ENCODE measurements around the gene ERC1. TPM values are rescaled to one million over a fixed set of nuclear protein-coding genes. Genes with fewer than 3 reads are reported as not detected.

ERC1 gene
- total and polyA plus RNA-seq, 2 of the 4 experiments (the other 2 are of a cell fraction), result 11.6 to 25.6 TPM

- DNase-seq (no peak), ATAC-seq (ENCODE audit: low read depth) (no peak)
- Histone ChIP-seq H2AK5ac (ENCODE audit: low read depth, low read length) (no peak overlapping the region), H2BK20ac (ENCODE audit: low read depth, low read length) (no peak overlapping the region), H3K4me1 (ENCODE audit: control insufficient read depth, insufficient read depth, low read length) (peaks cover 4% of the 10 kb centered on the region; the same call in 1 of the 2 replicates), H3K18ac (ENCODE audit: low read depth, low read length) (no peak overlapping the region), H2AFZ (replicated peaks; ENCODE audit: low read length, poor library complexity) (no peak overlapping the region), H3K36me3 (ENCODE audit: control insufficient read depth, insufficient read depth, low read length) (peaks cover 3% of the 10 kb centered on the region; the same call in 1 of the 2 replicates), H3K14ac (replicated peaks; ENCODE audit: low read depth, low read length) (no peak overlapping the region), H3K4ac (ENCODE audit: low read depth, low read length) (no peak overlapping the region), H3K56ac (ENCODE audit: extremely low read depth, insufficient read depth, low read length) (no peak overlapping the region), H2BK5ac (ENCODE audit: low read depth, low read length, poor library complexity, severe bottlenecking) (no peak overlapping the region), H2BK15ac (ENCODE audit: low read depth, low read length) (no peak overlapping the region), H3K79me1 (ENCODE audit: low read depth in 1 of 2, low read length in 2 of 2) (peaks cover 5 to 10% of the 10 kb centered on the region in 2 experiments; a peak in 3 of 4 replicates), H3K4me3 (ENCODE audit: insufficient read depth, low read depth, low read length) (no peak overlapping the region), H3K27me3 (ENCODE audit: control insufficient read depth, insufficient read depth, low read length) (no peaks in the 10 kb centered on the region), H4K20me1 (ENCODE audit: insufficient read depth, low read length) (no peaks in the 10 kb centered on the region), H3K27ac (ENCODE audit: insufficient read depth, low read length) (no peak overlapping the region), H4K91ac (ENCODE audit: insufficient read depth, low read depth, low read length) (no peak overlapping the region), H2BK120ac (ENCODE audit: low read depth, low read length) (no peak overlapping the region), H3K9me3 (ENCODE audit: control insufficient read depth, insufficient read depth, low read length) (peaks cover 2% of the 10 kb centered on the region; the same call in 1 of the 2 replicates), H4K5ac (ENCODE audit: low read depth, low read length) (no peak overlapping the region), H3K9me1 (ENCODE audit: insufficient read depth, low read length) (no peaks in the 10 kb centered on the region), H3K4me2 (ENCODE audit: low read depth, low read length) (no peak overlapping the region), H4K8ac (ENCODE audit: low read depth in 2 of 2, low read length in 2 of 2) (no peak overlapping the region), H3K23ac (ENCODE audit: low read depth, low read length) (no peak overlapping the region), H2AK9ac (replicated peaks; ENCODE audit: low read depth, low read length, poor library complexity) (no peak overlapping the region), H3K9ac (ENCODE audit: low read depth, low read length) (no peak overlapping the region)
- no TSS peak for BruUV-seq (replicated peaks)
- POLR2A ChIA-PET (ENCODE audit: unreplicated experiment), result no interaction called here
- no peak for TF ChIP-seq CTCF (conservative IDR thresholded peaks at IDR 0.05; ENCODE audit: low read depth, low read length)
- TF ChIP-seq CEBPB (IDR thresholded peaks at IDR 0.05; ENCODE audit: low read depth, low read length), result no peak
- TF ChIP-seq RAD21 (IDR thresholded peaks at IDR 0.05; ENCODE audit: low read length), result no peak
- no peak for TF ChIP-seq MAZ (IDR thresholded peaks at IDR 0.05; ENCODE audit: borderline replicate concordance, low read depth, low read length)
- TF ChIP-seq NFE2L2 (IDR thresholded peaks at IDR 0.05; ENCODE audit: low read depth, low read length), result no peak
- no peak for TF ChIP-seq ELK1 (IDR thresholded peaks at IDR 0.05; ENCODE audit: borderline replicate concordance, low read depth, low read length)
- no peak for TF ChIP-seq MAFK (IDR thresholded peaks at IDR 0.05; ENCODE audit: low read depth, low read length)
- TF ChIP-seq BHLHE40 (IDR thresholded peaks at IDR 0.05; ENCODE audit: low read depth, low read length), result no peak
- no peak for TF ChIP-seq FOS (IDR thresholded peaks at IDR 0.05; ENCODE audit: low read depth, low read length)
- no peak for TF ChIP-seq SMC3 (IDR thresholded peaks at IDR 0.05; ENCODE audit: low read depth, low read length)
- no peak for TF ChIP-seq USF2 (IDR thresholded peaks at IDR 0.05; ENCODE audit: low read depth, low read length)
- no peak for TF ChIP-seq RFX5 (IDR thresholded peaks at IDR 0.05; ENCODE audit: low read depth, low read length)
- no peak for TF ChIP-seq RCOR1 (IDR thresholded peaks at IDR 0.05; ENCODE audit: insufficient replicate concordance, low read length)
- no peak for TF ChIP-seq CHD1 (IDR thresholded peaks at IDR 0.05; ENCODE audit: low read depth, low read length)
- TF ChIP-seq POLR2A (IDR thresholded peaks at IDR 0.05; ENCODE audit: low read depth, low read length), result no peak
- TF ChIP-seq MXI1 (IDR thresholded peaks at IDR 0.05; ENCODE audit: borderline replicate concordance, low read depth, low read length), result no peak
- in situ Hi-C loops (cut with MboI; ENCODE audit: low sequenced_read_pairs) (no loop called here), intact Hi-C loops (cut with micrococcal nuclease) (no loop called here), dilution Hi-C loops (cut with HindIII; ENCODE audit: low sequenced_read_pairs, unreplicated experiment) (no loop called here)
- no CpG with 5 or more reads among the region's 2 CpGs for WGBS, 2 experiments (ENCODE audit: extremely low coverage in 2 of 2, insufficient read length in 1 of 2)
- CTCF ChIA-PET, result no interaction called here
Measured at GRCh38 chr12:1201030-1201429, 210.0 kb downstream of the ERC1 start.
